Neural cell (in vitro differentiated cells): ENCODE data around the gene AGPS. TPM values are rescaled to one million over a fixed set of nuclear protein-coding genes. Genes with fewer than 3 reads are reported as not detected.

Source experiments
- H2AFZ ChIP-seq: fragments of 200-600, 300-800 bp; sonication (generic), shearing (Covaris generic); 2 replicates; pipeline ENCODE4 v1.6.0; 2014; ENCODE audit warnings: low read depth, mild to moderate bottlenecking, antibody characterized with exemption, low read length, moderate library complexity
- H3F3A ChIP-seq: fragments of 200-600 bp; shearing (Covaris generic); 2 replicates; pipeline ENCODE4 v1.6.1; 2016; ENCODE audit warnings: mild to moderate bottlenecking, moderate library complexity, mixed read lengths, antibody characterized with exemption, low read length; ENCODE audit not compliant: insufficient read depth, poor library complexity, severe bottlenecking
- H3K27ac ChIP-seq: fragments of 200-600, 300-800 bp; sonication (generic), shearing (Covaris generic); 2 replicates; pipeline ENCODE4 v1.5.1; 2014; ENCODE audit warnings: mild to moderate bottlenecking, low read length, moderate library complexity
- H3K27me3 ChIP-seq: fragments of 300-800, 200-600 bp; sonication (generic), shearing (Covaris generic); 2 replicates; pipeline ENCODE4 v1.6.0; 2014; ENCODE audit warnings: mild to moderate bottlenecking, low read depth, low read length, moderate library complexity; ENCODE audit not compliant: insufficient read depth
- H3K36me3 ChIP-seq: fragments of 300-800, 200-600 bp; sonication (generic), shearing (Covaris generic); 2 replicates; pipeline ENCODE4 v1.5.1; 2014; ENCODE audit warnings: mild to moderate bottlenecking, antibody characterized with exemption, low read length, moderate library complexity; ENCODE audit not compliant: insufficient read depth
- H3K4me2 ChIP-seq: fragments of 300-800, 200-600 bp; sonication (generic), shearing (Covaris generic); 2 replicates; pipeline ENCODE4 v1.6.0; 2014; ENCODE audit warnings: mild to moderate bottlenecking, low read length
- H3K4me3 ChIP-seq: fragments of 300-800, 200-600 bp; sonication (generic), shearing (Covaris generic); 2 replicates; pipeline ENCODE4 v1.5.1; 2014; ENCODE audit warnings: mild to moderate bottlenecking, low read length, moderate library complexity
- H3K79me2 ChIP-seq: fragments of 200-600 bp; shearing (Covaris generic); replicated peaks from 2 replicates; pipeline ENCODE4 v1.6.0; 2014; ENCODE audit warnings: mild to moderate bottlenecking, low read length, moderate library complexity; ENCODE audit not compliant: insufficient read depth
- H3K9ac ChIP-seq: fragments of 300-800, 200-600 bp; sonication (generic), shearing (Covaris generic); 2 replicates; pipeline ENCODE4 v1.6.1; 2016; ENCODE audit warnings: mild to moderate bottlenecking, low read length, mixed read lengths
- H3K9me2 ChIP-seq: fragments of 200-600 bp; shearing (Covaris generic); 2 replicates; pipeline ENCODE4 v1.6.1; 2016; ENCODE audit warnings: mild to moderate bottlenecking, low read length, mixed read lengths; ENCODE audit not compliant: insufficient read depth
- H3K9me3 ChIP-seq: fragments of 200-600, 300-800 bp; sonication (generic), shearing (Covaris generic); 2 replicates; pipeline ENCODE4 v1.6.1; 2016; ENCODE audit warnings: mild to moderate bottlenecking, mixed run types, low read length, moderate library complexity, mixed read lengths
- H4K20me1 ChIP-seq: fragments of 200-600 bp; shearing (Covaris generic); 2 replicates; pipeline ENCODE4 v1.6.1; 2016; ENCODE audit warnings: mild to moderate bottlenecking, mixed run types; ENCODE audit not compliant: insufficient read depth
- CTCF ChIP-seq: fragments of 450-650 bp; IDR thresholded peaks from 2 replicates; pipeline ENCODE4 v1.5.1; 2014; ENCODE audit warnings: antibody characterized with exemption, mild to moderate bottlenecking, moderate library complexity; ENCODE audit not compliant: poor library complexity, severe bottlenecking
- EP300 ChIP-seq: fragments of 450-650 bp; conservative IDR thresholded peaks from 2 replicates; pipeline ENCODE4 v1.6.1; 2014; ENCODE audit warnings: antibody characterized with exemption, mild to moderate bottlenecking, moderate library complexity; ENCODE audit not compliant: poor library complexity, severe bottlenecking
- EZH2 ChIP-seq: fragments of 200-600, 300-800 bp; shearing (Covaris generic), sonication (generic); IDR thresholded peaks from 2 replicates; pipeline ENCODE4 v1.6.1; 2014; ENCODE audit warnings: antibody characterized with exemption, low read length, borderline replicate concordance, mild to moderate bottlenecking; ENCODE audit not compliant: insufficient read depth, poor library complexity, severe bottlenecking
- MXI1 ChIP-seq: fragments of 450-650 bp; conservative IDR thresholded peaks from 2 replicates; pipeline ENCODE4 v1.6.1; 2014; ENCODE audit warnings: antibody characterized with exemption, mild to moderate bottlenecking; ENCODE audit not compliant: poor library complexity, severe bottlenecking
- POLR2AphosphoS5 ChIP-seq: IDR thresholded peaks from 2 replicates; pipeline ENCODE4 v1.6.1; 2012
- RAD21 ChIP-seq: fragments of 450-650 bp; conservative IDR thresholded peaks from 2 replicates; pipeline ENCODE4 v1.6.1; 2014; ENCODE audit warnings: antibody characterized with exemption, mild to moderate bottlenecking, moderate library complexity
- REST ChIP-seq: IDR thresholded peaks from 2 replicates; pipeline ENCODE4 v1.6.1; 2012; ENCODE audit warnings: borderline replicate concordance
- SMC3 ChIP-seq: fragments of 450-650 bp; conservative IDR thresholded peaks from 2 replicates; pipeline ENCODE4 v1.6.1; 2014; ENCODE audit warnings: antibody characterized with exemption, mild to moderate bottlenecking, moderate library complexity; ENCODE audit not compliant: poor library complexity
- TAF1 ChIP-seq: IDR thresholded peaks from 2 replicates; pipeline ENCODE4 v1.6.1; 2012; ENCODE audit warnings: low read depth
- polyA plus RNA-seq: library from polyadenylated mRNA; depleted of rRNA; stranded (reverse); fragments of >200 nt; gene quantifications from 2 replicates; pipeline ENCODE4 v1.2.3, GENCODE V29; 2014

AGPS gene
- polyA plus RNA-seq, 1 donor from 2014 or later = 31.0 TPM

GRCh38 chr2:177575358-177575757 lies 182.8 kb downstream of the AGPS start:
- H3K9ac ChIP-seq = no peak overlapping the region
- no peak overlapping the region for H3K4me3 ChIP-seq
- H4K20me1 ChIP-seq = no peaks in the 10 kb centered on the region
- TF ChIP-seq CTCF = no peak
- H2AFZ ChIP-seq = no peak overlapping the region
- H3K9me3 ChIP-seq = no peaks in the 10 kb centered on the region
- H3K27me3 ChIP-seq = no peaks in the 10 kb centered on the region
- no peak overlapping the region for H3K4me2 ChIP-seq
- no peak overlapping the region for H3K27ac ChIP-seq
- no peaks in the 10 kb centered on the region for H3K9me2 ChIP-seq
- H3K79me2 ChIP-seq = no peaks in the 10 kb centered on the region
- no peaks in the 10 kb centered on the region for H3K36me3 ChIP-seq
- no peaks in the 10 kb centered on the region for H3F3A ChIP-seq

GRCh38 chr2:177577075-177577474 lies 184.5 kb downstream of the AGPS start:
- Histone ChIP-seq H3K27ac (no peak overlapping the region), H4K20me1 (no peaks in the 10 kb centered on the region), H2AFZ (no peak overlapping the region), H3K4me2 (no peak overlapping the region), H3K79me2 (no peaks in the 10 kb centered on the region), H3K4me3 (no peak overlapping the region), H3K9ac (no peak overlapping the region), H3K36me3 (no peaks in the 10 kb centered on the region), H3F3A (no peaks in the 10 kb centered on the region), H3K9me3 (no peaks in the 10 kb centered on the region), H3K27me3 (no peaks in the 10 kb centered on the region), H3K9me2 (no peaks in the 10 kb centered on the region)
- TF ChIP-seq MXI1 (no peak), EZH2 (no peak), CTCF (no peak), REST (no peak), TAF1 (no peak), RAD21 (no peak), EP300 (no peak), SMC3 (no peak), POLR2AphosphoS5 (no peak)
